HG03521 (cell line): ENCODE results near the gene STAMBP.
"Not testable (repeated sequence)": the region's sequence is repeated elsewhere in the genome, so short reads cannot be mapped to it uniquely, and the experiment has no call there.

Experiments
- ATAC-seq: cut with Tn5 transposase; IDR thresholded peaks from one replicate; pipeline ENCODE4 v1.9.1; 2021; ENCODE audit warnings: mild to moderate bottlenecking, moderate library complexity; ENCODE audit not compliant: unreplicated experiment

STAMBP gene

GRCh38 chr2:73903949-73904613 is 75.3 kb downstream of the STAMBP start:
- not testable (repeated sequence) for ATAC-seq

DNA sequence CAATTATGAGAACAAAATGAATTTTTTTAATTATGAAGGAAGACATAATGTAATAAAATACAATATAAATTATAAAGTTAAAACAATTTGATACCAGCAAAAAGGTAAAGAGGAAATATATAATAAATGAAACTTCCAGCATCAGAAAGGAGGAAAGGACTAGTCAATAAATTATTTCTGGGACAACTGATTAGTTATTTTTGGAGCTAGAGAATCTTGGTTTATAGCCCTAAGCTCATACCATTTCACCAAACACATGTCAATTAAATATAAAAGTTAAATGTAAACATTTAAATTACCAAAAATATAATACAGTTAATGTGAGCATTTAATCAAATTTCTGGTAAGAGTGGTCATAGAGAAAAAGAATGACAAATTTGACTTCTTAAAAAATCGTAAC is 76.2 kb downstream of the STAMBP start:
- no peak for ATAC-seq

DNA sequence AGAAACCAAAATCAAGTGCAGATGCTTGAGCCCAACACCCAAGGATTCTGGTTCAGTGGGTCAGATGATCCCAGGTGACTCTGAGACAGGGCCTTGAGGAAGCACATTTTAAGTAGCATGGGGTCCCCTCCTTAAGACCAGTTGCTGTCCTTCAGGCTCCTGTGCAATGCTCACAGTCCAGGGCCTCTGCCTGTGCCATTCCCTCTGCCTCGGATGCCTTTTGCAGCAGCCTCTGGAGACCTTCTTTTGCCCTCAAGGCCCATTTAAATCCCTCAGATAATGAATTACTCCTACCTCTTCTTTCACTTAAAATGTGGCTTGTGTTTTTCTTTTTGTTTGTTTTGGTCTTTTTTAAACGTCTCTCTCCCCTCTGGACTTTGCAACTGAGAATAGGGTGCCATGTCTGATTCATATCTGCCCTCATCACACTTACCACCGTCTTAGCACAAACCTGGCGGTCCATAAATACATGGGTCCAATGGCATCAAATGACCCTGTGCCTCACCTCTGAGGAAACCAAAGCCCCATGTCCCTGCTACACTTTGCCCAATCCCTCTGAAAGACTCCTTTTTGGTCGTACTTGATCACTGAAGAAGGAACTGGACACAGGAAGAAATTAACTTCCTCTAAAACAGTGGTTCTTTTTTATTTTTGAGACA is 78.2 kb downstream of the STAMBP start:
- ATAC-seq = no peak

DNA sequence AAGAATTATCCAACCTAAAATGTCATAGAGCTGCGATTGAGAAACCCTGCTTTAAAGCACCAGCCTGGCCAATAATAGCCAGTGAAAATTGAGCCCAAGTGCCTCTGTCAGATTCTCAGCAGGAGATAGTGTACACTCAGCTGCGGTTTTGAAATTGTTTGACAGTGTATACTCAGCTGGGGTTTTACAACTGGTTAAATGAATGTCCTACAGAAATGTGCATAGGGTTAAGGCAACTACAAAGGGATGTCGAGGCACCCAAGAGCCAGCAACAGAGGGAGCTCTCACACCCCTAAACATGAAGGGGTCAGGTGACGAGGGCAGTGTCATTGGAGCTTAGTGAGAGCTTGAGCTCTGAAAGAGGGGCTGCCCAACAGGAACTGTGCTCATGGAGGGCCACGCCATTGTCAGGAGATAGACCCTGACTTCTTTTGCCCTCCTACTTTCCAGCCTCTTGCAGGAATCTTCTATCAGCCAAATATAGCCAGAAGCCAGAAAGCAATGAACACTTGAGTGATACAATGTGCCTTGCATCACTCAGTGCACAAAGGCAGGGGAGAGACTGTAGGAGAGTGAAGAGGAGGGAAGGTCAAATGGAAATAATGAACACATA is 79.2 kb downstream of the STAMBP start:
- no peak for ATAC-seq

GRCh38 chr2:73908689-73909652 is 80.2 kb downstream of the STAMBP start:
- ATAC-seq = no peak

DNA sequence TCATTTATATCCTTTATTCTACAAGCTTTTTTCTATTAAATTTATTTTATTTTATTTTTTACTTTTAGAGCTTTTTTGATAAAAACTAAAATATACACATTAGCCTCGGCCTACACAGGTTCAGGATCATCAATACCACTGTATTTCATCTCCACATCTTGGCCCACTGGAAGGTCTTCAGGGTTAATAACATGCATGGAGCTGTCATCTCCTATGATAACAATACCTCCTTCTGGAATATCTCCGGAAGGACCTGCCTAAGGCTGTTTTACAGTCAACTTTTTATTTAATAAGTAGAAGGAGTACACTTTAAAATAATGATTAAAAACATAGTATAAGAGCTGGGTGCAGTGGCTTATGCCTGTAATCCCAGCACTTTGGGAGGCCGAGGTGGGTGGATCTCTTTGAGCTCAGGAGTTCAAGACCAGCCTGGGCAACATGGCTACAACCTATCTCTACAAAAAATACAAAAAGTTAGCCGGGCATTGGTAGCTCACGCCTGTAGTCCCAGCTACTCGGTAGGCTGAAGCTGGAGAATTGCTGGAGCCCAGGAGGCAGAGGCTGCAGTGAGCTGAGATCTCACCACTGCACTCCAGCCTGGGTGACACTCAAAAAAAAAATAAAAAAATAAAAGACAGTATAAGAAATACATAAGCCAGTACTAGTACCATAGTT is 82.2 kb downstream of the STAMBP start:
- ATAC-seq = no peak

GRCh38 chr2:73911548-73912208 is 82.9 kb downstream of the STAMBP start:
- ATAC-seq = no peak

DNA sequence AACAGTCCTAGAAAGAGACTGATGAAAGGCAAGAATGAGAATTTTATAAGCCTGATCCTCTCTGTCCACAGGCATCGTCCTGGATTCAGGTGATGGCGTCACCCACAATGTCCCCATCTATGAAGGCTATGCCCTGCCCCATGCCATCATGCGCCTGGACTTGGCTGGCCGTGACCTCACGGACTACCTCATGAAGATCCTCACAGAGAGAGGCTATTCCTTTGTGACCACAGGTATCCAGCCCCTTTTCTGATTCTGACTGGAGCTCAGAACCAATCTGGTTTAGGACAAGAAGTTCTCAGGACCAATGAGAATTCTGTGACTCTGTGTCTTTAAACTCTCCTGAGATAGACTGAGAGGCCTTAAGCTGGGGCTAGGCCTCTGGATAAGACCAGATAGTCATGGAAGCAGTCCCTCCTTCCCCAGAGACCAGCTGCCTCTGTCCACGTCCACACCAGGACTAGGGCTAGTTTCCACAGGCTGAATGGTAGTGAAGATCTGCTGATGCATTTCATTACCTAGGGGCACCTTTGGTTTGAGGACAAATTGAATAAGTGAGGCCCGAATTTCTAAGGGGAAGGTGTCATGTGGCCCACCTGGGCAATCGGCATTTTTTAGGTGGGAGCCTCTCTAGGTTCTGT is 84.8 kb downstream of the STAMBP start:
- no peak for ATAC-seq

GRCh38 chr2:73914667-73915066 is 85.9 kb downstream of the STAMBP start:
- ATAC-seq = no peak

DNA sequence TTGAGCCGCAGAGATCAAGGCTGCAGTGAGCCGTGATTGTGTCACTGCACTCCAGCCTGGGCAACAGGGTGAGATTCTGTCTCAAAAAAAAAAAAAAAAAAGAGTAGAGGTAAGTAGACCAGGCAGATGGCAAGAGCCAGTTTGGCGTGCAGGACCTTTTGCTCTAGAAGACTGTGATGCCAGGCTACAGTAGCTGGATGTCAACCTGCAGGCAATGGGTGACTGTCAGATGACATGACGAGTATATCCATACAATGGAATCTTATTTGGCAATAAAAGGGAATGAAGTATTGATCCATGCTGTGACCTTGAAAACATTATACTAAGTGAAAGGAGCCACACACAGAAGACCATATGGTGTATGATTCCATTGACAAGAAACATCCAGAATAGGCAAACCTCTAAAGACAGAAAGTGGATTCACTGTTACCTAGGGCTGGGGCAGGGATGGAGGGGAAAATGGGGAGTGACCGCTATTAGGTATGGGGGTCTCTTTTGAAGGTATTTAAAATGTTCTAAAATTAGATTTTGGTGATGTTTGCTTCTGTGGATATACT is 86.8 kb downstream of the STAMBP start:
- ATAC-seq = no peak

GRCh38 chr2:73916666-73917065 is 87.9 kb downstream of the STAMBP start:
- ATAC-seq = no peak

GRCh38 chr2:73917296-73917695 is 88.5 kb downstream of the STAMBP start:
- ATAC-seq = no peak

GRCh38 chr2:73917696-73918207 is 89.0 kb downstream of the STAMBP start:
- ATAC-seq = no peak

GRCh38 chr2:73918856-73919255 is 90.1 kb downstream of the STAMBP start:
- ATAC-seq = no peak

GRCh38 chr2:73919596-73920228 is 91.0 kb downstream of the STAMBP start:
- no peak for ATAC-seq

- ATAC-seq = no peak
These were observed 92.1 kb downstream of the STAMBP start for GRCh38 chr2:73920577-73921545.

DNA sequence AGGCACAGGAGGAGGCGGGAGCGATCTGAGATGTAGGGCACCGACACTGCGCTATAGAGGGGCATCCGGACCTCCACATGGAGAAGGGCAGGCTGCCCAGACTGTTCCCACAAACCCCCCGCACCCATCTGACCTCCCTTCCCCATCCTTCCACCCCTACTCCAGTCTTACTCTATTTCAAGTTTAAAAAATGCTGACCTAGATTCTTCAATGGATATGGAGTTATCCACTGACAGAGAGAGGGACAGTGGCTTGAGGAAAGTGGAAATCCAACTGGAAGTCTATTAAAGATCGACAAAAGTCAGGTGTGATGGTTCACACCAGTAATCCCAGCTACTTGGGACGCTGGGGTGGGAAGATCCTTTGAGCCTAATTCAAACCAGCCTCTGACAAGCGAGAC is 92.8 kb downstream of the STAMBP start:
- no peak for ATAC-seq
